HG03439 (cell line): ENCODE results near the gene SECISBP2L.
A peak's percentile ranks its signal among the peaks of the same experiment; 100 is the strongest.
"Not testable (repeated sequence)": the region's sequence is repeated elsewhere in the genome, so short reads cannot be mapped to it uniquely, and the experiment has no call there.

Experiments used
- ATAC-seq: cut with Tn5 transposase; IDR thresholded peaks from one replicate; pipeline ENCODE4 v1.9.1; 2021; ENCODE audit warnings: mild to moderate bottlenecking, moderate library complexity; ENCODE audit not compliant: unreplicated experiment

Gene SECISBP2L

GRCh38 chr15:48999314-48999713 lies 46.9 kb downstream of the SECISBP2L start:
- ATAC-seq, result no peak

DNA sequence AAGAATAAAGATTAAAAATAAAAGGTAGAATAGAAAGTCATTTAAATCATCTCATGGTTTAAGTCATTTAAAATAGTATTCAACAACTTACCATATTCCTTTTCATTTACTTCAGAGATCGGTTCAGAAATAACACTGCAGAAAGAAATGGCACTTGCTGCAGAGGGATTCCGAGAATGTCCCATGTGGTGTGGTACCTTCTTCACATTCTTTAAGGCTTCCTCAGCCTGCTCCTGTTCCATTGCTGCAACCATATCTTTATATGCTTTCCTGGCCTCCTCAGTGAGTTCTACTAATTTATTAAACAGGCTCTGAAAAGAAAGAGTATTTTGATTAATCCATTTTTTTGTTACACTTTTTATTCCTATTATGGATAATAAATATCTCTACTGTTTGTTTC lies 50.0 kb downstream of the SECISBP2L start:
- ATAC-seq, result no peak

GRCh38 chr15:48993380-48993779 lies 52.9 kb downstream of the SECISBP2L start:
- ATAC-seq, result no peak

DNA sequence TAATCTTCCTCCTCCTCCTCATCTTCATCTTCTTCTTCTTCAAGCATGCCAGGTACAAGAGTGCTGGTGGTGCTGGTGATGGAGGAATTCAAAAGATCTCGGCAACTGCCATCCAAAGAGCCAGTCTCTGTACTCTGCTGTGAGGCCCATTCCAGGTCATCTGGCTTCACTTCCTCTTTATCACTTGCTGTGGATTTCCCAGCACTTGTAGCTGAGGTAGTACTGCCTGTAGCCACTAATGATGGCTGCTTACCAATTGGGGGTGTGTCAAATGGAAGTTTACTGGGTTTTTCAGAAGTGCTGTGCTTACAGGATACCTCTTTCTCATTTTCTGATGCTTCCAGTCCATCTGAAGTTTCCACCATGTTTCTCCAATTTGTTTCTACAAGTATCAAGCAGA lies 53.7 kb downstream of the SECISBP2L start:
- ATAC-seq, result peak; percentile 92

- ATAC-seq, result no peak
Measured at GRCh38 chr15:48992096-48992495, 54.1 kb downstream of the SECISBP2L start.

DNA sequence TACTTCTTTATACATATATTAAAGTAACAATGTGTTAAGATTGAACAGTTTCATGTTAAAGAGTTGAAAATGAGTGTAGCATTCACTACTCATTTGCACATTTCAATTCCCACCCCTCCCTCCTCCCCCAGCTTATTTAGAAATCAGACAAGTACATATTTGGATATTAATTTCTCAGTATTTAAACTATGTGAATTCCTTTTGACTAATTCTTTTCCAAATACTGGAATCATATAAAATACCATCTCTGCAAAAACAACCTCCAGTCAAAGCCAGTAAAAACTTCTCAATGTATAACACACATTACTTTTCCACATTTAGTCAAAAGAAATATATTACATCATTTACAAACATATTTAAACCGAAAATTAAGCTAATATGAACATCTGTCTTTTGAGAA lies 57.1 kb downstream of the SECISBP2L start:
- no peak for ATAC-seq

DNA sequence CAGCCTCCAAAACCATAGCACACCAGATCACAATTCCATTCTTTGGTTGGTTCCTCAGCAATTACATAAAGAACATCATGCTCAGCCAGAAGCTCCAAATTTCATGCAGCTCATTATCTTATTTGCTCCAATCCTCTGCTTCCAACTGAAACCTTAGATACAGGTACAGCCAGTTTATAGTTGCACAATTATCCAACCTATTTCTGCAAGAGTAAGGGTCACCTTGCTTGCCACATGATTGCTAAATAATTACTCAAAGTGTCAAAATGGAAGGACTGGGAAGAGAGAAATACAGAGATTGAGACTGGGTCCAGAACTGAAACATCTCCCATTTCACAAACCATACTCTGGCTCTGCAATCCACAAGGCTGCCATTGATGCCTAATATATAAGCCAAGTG lies 59.1 kb downstream of the SECISBP2L start:
- no peak for ATAC-seq

GRCh38 chr15:48986240-48986639 lies 60.0 kb downstream of the SECISBP2L start:
- ATAC-seq, result no peak

GRCh38 chr15:48985516-48985915 lies 60.7 kb downstream of the SECISBP2L start:
- no peak for ATAC-seq

DNA sequence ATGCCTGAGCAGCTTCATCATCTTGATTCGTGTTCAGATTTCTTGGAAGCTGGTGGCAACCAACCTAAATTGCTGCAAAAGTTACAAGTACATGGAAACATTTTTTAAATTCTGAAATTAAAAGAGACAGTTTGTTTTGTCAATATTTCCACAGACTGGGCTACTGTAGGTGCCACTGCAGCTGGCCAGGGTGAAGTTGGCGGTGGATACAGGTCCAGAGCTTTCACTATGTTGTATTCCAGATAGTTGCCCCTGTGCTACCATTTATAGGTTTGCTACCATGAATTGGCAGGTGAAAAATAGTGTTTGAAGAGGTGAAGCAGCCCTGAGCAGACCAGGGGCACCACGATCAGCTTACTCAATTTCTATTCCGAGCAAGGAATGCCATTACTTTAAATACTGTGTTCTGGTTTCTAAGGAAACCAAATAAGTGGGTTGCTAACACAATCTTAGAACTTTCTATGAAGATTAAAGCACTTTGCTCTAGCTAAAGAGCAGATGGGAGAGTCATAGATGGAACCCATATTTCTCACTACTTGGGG lies 61.4 kb downstream of the SECISBP2L start:
- no peak for ATAC-seq

DNA sequence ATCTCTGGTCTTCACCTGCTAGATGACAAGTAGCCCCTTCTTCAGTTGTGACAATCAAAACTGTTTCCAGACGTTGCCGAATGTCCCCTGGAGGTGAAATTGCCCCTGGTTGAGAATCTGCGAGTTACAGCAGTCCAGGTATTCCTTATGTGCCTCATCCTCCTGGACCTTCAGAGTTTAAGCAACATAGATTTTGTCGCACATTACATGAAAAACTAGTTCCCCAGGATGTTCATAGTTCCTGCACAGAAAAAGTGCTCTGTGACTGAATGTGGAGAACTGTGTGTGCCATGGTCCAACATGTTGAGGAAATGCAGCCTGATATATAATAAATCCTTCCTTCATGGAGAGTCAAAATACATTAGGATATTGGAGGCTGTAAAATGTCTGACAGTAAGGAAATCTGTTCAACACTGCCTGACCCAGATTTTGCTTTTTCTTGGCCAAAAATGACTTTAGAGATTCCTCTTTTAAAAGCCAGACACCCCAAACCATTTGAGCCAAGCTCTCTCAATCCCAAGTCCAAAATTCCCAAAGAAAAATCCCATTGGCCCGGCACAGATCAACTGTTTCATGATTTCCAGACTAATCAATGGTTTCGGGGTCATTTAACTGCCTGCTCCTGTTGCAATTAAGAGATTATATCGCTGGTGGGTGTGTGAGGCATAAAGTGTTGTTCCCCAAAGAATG lies 62.1 kb downstream of the SECISBP2L start:
- no peak for ATAC-seq

DNA sequence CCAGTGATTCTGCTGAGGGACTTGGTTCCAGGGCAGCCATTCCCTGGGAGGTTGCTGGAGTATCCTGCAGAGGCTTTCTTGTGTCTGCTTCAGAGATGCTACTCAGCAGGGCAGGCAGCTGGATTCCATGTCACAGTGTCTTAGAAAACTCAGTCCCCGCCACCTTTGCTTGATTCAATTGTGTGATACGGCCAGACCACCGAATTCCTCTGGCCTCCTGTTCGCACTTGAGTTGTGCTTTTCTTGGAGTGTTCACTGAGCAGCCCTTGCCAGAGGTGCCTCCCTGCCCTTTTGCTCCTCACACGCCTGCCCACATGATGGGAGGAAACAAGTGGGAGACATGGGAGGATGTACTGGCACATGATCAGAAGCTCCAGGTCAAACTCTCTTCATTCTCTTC lies 62.9 kb downstream of the SECISBP2L start:
- ATAC-seq, result no peak

DNA sequence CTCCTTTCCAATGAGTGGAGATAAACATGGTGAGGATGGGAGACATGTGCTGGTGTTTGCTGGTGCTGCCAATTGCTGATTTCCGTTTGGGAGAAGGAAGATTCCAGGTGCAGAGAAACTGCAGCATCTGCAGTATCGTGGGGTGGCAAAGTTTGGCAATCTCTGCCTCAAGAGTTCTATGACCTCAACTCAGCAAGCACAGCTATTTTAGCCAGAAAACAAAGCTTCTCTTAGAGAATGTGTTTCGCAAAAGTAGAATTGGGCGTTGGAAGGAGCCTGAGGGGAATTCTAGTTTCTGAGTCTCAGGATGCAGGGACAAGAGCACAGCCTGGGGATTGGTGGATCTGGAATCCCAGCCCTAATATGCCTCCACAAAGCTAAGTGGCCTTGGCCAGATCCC lies 64.3 kb downstream of the SECISBP2L start:
- no peak for ATAC-seq

DNA sequence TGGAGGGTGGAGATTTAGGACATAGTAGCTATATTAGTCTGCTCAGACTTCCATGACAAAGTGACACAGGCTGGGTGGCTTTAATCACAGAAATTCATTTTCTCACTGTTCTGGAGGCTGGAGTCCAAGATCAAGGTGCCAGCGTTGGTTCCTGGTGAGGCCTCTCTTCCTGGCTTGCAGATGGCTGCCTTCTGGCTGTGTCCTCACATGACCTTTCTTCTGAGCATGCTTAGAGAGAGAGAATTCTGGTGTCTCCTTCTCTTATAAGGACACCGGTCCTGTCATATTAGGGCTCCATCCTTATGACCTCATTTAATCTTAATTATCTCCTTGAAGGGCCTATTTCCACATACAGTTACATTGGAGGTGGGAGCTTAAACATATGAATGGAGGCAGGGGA lies 67.6 kb downstream of the SECISBP2L start:
- ATAC-seq, result no peak

DNA sequence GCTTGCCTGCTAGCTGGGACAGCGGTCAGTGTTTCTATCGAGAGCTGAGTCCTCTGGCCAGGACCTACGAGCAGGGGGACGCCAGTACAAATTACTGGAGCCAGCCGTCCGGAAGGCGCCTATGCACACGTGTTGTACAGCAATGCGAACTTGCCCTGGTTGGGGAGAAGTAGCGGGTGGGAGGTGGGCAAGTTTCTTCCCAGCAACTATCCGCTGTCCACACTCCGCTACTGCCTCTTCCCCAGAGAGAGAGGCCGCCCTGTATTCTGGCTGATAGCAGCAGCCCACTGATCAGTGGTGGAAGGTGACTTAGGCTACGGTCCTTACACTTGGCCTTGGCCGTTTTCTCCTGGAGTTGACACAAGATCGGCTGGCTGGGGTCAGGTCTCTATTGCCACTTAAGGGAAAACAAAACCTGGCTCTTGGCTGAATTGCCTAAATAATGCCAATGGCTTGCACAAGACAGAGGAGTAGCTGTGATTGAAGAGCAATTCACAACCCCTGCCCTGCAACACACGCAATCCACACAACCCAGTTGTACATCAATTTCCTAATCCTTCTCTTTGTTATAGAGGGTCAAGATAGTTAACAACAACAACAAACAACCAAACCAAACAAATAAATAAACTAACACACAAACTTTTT lies 69.7 kb downstream of the SECISBP2L start:
- ATAC-seq, result no peak

DNA sequence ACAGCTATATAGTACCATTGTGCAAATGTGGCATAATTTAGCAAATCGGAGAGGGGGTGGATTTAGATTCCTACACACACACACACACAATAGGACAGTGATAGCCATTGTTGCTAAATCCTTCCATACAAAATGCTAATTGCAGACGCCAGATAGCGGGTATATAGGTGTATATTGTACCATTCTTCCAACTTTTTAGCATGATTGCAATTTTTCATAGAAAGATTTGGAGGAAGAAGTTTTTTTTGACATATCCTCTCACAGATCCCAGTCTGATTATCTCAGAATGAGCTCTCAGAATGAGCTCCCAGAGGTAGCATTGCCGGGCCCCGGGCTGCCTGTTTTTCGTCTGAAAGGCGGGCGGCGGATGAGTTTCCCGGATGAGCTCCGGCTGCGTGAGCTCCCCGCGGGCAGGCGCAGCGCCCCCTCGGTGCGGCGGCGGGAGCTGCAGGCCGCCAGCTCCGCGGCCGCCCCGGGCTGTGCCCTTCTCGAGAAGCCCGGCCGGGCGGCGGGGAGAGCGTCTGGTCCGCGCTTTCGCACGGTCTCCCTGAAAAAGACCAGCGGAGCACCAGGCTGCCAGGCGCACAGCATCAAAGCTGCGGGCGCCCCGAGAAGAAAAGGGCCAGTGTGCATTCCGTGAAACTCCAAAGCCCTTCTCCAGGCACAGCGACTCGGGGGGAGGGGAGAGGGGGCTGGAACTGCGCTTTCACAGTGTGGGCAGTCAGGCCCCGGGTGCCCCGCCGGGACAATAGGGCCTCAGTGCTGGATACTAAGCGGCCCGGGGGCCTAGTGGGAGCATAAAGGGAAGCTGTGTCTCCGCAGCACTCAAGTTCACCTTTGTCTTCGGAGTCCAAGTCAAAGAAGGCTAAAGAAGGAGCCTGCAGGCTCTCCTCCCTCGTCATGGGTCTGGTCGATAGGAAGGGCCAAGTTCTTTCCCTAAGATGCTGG lies 70.5 kb downstream of the SECISBP2L start:
- peak; percentile 86 for ATAC-seq

DNA sequence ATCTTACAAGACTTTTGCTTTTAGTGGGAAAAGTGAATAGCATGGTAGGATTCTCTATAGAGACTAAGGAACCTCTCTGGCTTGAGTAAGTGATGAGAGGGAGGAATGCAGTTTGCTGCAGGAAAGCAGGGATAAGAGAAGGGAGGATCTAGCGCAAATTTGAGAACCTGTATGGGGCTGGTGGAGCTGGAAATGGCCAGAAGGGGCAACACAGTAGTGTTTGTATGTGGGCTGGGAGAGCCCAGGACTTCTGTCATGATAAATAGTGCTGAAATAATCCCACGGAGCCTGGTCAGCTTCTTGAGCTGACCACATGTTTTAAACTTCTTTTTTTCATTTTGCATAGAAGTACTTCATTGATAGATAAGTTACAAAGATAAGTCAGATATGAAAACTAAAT lies 71.4 kb downstream of the SECISBP2L start:
- ATAC-seq, result no peak

GRCh38 chr15:48972750-48973503 lies 73.3 kb downstream of the SECISBP2L start:
- no peak for ATAC-seq

- ATAC-seq, result not testable (repeated sequence)
Measured at GRCh38 chr15:48970926-48971325, 75.3 kb downstream of the SECISBP2L start.

DNA sequence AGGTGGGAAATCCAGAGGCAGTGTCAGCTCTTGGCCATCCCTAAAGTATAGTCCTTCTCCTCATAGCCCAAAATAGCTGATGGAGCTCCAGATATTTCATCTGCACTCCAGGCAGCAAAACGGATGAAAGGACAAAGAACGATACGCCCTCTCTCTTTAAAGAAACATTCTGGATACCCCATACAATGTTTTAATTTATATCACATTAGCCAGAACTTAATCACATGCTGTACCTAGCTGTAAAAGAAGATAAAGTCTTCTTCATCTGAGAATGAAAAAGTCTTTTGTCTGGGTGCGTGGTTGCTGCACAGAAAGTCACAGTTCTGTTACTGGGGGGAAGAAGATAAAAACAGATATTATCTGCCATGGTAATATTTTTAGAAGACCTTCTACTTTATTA lies 78.2 kb downstream of the SECISBP2L start:
- ATAC-seq, result no peak

GRCh38 chr15:48967336-48967735 lies 78.9 kb downstream of the SECISBP2L start:
- no peak for ATAC-seq
